ENCODE data around the gene FOXP3. TPM values are rescaled to one million over a fixed set of nuclear protein-coding genes. Genes with fewer than 3 reads are reported as not detected.
"Not testable (repeated sequence)": the region's sequence is repeated elsewhere in the genome, so short reads cannot be mapped to it uniquely, and the experiment has no call there.

The FOXP3 gene, protein sequence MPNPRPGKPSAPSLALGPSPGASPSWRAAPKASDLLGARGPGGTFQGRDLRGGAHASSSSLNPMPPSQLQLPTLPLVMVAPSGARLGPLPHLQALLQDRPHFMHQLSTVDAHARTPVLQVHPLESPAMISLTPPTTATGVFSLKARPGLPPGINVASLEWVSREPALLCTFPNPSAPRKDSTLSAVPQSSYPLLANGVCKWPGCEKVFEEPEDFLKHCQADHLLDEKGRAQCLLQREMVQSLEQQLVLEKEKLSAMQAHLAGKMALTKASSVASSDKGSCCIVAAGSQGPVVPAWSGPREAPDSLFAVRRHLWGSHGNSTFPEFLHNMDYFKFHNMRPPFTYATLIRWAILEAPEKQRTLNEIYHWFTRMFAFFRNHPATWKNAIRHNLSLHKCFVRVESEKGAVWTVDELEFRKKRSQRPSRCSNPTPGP
- total RNA-seq (ENCODE audit: insufficient read depth, low replicate concordance), result not detected

DNA sequence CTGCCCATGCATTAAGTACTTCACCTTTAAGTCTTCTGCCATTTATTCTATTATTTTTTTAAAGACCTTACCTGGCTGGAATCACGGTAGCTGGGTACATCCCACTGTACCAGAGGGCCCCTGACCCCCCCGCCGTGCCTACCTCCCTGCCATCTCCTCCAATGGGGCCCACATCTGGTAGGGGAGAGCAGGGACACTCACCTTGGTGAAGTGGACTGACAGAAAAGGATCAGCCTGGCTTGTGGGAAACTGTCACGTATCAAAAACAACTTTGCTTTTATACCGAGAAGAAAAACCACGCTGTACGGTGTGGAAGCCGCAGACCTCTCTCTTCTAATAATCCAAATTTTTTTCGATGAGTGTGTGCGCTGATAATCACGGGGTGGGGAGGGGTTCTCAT, at the start of gene FOXP3:
FOXP3 (minus strand) TSS at position 251 of the 400 bp plus-strand sequence. CDS start 6,205 bp downstream, outside the sequence.
- no peak for DNase-seq (ENCODE audit: low spot score)

DNA sequence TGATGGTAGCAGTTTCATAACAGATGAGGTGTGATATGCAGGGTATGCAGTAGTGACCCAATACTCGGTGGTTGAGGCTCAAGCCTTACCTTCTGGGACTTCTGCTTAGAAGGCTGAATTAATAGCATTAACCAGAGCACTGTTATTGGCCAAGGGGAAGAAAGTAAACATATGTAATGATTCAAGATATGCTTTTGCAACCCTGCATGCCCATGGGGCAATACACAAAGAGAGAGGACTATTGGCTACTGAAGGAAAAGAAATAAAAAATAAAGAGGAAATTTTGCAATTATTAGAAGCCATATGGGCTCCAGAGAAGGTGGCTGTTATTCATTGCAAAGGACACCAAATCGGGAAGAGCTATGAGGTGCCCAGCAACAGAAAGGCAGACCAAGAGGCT, 47.7 kb upstream of the FOXP3 start:
- no peak for DNase-seq (ENCODE audit: low spot score)

- DNase-seq (ENCODE audit: low spot score), result no peak
These were observed 45.9 kb upstream of the FOXP3 start for GRCh38 chrX:49310371-49310770.

DNA sequence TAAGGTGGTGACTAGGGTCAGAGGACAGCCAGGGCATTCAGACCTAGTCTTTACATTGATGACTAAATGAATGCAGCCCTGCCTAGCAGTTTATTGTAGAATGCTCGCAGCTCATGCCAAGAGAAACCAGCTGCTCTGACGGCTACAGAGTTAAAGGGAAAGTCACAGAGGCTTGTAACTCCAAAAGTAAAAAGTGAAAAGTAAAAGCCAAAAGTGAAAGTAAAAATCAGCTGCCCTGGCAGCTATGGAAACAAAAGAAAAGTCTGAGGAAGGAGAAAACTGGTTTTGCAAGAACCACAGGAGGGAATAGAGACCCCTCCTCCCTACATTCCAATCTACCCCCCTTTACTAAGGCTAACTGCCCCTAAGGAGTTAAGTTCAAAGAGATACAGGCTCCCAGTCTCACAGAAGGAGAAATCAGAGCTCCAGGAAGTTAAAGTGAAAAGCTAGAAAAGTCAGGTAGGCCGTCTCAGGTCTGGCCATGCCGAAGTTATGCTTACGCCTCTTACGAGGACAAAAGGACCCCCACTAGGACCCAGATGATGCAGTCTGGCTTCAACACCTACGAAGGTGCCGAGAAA, 45.0 kb upstream of the FOXP3 start:
- peak; percentile 58 for DNase-seq (ENCODE audit: low spot score)

DNA sequence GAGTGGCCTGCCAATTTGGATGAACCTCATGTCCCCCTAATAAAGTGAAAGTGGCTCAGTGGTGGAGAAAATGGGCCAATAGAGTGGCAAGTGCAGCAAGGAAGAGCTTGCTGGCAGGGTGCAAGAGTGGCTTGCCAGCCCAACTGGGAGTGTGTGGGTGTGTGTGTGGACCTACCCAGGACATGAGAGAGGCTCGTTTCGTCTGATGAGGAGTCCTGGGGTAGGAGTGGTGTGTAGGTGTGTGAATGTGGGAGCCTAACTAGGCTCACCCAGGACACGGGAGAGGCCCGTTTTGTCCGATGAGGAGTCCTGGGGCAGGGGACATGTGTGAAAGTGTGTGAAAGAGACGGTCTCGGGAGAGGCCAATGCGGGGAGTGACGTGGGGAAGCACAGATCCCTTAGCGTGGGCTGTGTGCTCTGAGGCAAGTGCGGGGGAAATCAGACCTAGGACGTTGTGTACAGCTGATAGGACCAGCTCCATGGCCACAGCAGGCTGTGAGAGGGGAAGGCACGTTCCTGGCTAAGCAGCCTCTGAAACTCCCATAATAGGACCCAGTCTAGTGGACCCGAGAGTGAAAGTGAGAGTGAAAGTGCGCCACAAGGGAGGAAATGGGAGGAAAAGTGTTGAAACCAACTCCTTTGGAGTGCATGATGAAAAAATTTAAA, 44.2 kb upstream of the FOXP3 start:
- peak; percentile 19 for DNase-seq (ENCODE audit: low spot score)

- DNase-seq (ENCODE audit: low spot score), result not testable (repeated sequence)
These were observed 43.3 kb upstream of the FOXP3 start for GRCh38 chrX:49307775-49308174.

- DNase-seq (ENCODE audit: low spot score), result no peak
These were observed 38.8 kb upstream of the FOXP3 start, which contains the start of gene GAGE10 for GRCh38 chrX:49303346-49303745. Gene GAGE10, plus strand, starts transcription at chrX:49303646. Its CDS starts 1,214 bp downstream, at chrX:49304860.

DNA sequence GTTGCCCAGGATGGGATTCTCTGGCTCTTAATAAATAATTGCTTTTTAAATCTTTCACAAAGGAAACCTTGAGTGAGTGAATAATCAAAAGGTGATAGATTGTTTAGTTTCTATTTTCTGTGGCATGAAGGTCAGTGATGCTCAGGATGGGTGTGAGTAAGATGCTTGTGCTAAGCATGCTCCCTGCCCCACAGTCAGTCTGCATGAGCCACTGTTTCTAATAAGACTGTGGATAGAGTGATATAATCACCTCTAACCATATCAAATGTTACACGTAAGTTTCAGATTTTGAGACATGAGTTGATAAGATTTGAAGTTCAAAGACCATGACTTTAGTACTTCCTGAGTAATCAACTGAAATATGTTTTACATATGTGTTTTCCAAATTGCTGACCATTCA, 36.2 kb upstream of the FOXP3 start:
- DNase-seq (ENCODE audit: low spot score), result no peak

DNA sequence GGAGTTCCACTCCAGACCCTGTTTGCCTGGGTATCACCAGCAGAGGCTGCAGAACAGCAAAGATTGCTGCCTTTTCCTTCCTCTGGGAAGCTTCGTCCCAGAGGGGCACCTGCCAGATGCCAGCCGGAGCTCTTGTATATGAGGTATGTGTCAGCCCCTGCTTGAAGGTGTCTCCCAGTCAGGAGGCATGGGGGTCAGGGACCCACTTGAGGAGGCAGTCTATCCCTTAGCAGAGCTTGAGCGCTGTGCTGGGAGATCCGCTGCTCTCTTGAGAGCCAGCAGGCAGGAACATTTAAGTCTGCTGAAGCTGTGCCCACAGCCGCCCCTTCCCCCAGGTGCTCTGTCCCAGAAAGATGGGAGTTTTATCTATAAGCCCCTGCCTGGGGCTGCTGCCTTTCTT, 34.8 kb upstream of the FOXP3 start:
- not testable (repeated sequence) for DNase-seq (ENCODE audit: low spot score)

DNA sequence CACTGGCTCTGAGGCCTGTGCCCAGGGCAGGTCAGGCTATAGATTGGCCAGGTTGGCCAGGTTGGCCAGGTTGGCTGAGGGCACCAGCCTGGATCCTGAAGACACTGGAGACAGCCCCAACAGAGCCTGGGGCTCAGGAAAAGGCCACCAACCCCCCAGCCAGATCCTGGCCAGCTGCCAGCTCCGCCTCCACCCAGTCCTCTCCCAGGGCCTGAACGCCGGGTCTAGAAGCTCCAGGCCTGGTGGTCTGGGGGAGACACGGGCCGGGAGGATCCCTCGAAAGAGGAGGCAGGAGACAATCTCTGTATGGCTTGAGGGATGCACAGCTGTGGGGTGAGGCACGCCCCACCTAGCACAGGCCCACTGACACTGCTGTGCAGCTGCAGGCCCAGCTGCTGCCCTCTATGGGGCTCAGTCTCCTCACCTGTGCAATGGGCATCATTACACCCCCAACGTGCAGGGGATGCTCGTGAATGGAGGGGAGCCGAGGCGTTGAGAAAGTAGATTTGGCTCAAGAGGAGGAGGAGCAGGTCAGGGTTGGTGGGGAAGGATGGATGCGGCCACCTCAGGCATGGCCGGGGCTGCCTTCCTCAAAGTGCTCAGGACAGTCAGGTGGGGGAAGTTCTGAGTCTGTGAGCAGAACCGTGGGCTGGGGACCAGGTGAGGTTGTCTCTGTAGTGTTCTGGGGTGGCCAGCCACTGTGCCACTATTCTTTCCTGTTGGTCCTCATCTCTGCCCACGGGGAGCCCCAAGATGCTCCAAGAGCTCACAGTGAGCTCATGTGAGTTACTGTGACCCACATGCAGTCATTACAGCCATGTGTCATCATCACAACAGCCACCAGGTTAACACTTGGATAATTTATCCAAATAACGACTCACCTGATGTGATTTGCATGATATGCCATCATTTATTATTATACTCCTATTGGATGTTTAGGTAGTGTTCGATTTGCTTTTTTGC, 28.2 kb upstream of the FOXP3 start:
- no peak for DNase-seq (ENCODE audit: low spot score)

DNA sequence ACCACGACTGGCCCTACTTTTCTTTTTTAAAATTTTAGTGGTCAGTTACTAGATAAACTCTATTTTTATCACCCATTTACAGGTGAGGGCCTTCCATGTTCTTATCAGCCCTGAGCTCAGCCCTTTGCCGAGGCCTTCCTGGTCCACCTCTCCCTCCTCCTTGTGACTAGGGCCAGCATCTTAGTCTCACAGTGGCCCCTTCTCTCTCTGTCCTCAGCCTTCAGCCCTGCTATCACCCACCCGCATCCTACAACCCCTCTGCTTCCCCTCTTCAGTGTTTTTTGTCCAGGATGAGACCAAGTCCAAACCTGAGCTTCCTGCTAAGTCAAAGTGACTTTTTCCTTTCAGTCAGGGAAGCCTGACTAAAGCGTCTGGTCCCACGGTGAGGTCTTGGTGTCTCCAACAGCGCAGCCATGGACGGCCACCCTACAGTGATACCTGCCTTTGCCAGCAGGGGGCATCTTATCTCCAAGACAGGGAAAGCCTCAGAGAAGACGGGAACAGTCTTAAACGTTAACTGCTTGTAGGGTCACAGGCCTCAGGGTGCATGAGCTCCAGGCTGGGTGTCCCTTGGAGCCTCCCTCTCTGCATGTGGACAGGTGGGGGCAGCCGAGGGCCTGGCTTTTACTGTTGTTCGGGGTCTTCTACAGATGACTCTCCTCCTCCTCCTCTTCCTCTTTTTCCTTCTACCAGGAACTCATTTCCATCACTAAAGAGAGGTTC, 27.3 kb upstream of the FOXP3 start:
- DNase-seq (ENCODE audit: low spot score), result peak; percentile 57

- DNase-seq (ENCODE audit: low spot score), result no peak
These were observed 25.7 kb upstream of the FOXP3 start for GRCh38 chrX:49290215-49290614.

- no peak for DNase-seq (ENCODE audit: low spot score)
These were observed 23.2 kb upstream of the FOXP3 start for GRCh38 chrX:49287665-49288064.

- DNase-seq (ENCODE audit: low spot score), result no peak
These were observed 22.1 kb upstream of the FOXP3 start for GRCh38 chrX:49286581-49286980.

DNA sequence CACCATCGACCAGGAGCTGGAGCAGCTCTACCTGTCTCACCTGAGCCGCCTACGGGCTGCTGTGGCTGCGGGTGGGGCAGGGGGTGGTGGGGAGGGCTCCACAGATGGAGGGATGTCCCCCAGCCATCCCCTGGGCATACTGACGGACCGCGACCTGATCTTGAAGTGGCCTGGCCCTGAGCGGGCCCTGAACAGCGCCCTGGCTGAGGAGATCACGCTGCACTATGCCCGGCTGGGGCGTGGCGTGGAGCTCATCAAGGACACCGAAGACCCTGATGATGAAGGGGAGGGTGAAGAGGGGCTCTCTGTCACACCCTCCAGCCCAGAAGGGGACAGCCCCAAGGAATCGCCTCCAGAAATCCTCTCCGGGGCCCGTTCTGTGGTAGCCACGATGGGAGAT, 21.6 kb upstream of the FOXP3 start:
- no peak for DNase-seq (ENCODE audit: low spot score)

DNA sequence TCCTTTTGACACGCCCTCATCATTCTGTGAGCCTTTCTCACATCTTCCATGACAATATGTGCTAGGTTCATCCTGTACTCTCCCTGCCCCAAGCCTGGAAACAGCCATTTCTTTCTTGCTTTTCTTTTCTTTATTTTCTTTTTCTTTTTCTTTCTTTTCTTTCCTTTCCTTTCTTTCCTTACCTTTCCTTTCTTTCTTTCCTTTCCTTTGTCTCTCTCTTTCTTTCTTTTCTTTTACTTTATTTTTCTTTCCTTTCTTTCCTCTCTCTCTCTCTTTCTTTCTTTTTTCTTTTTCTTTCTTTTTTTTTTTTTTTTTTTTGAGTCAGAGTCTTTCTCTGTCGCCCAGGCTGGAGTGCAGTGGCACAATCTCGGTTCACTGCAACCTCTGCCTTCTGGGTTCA, 19.7 kb upstream of the FOXP3 start:
- DNase-seq (ENCODE audit: low spot score), result no peak

GRCh38 chrX:49282647-49283011, 18.1 kb upstream of the FOXP3 start:
- peak; percentile 59 for DNase-seq (ENCODE audit: low spot score)

DNA sequence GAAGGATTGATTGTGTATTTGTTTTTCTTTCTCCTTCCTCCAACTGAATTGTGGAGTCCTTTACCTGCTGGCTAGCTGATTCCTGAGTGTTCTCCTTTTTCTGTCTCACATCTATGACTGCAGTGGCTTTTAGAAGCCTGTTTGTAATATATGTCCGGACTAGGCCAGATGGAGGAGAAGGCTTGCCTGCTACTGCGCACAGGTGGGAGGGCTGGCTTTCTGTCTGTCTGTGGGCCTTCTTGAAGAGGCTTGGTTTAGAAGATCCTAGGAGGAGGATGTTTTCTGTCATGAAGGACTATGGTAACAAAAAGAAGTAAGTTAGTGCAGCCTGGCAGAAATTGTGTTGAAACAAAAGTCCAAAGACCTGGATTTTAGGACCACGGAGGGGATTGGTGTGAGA, 13.6 kb upstream of the FOXP3 start:
- DNase-seq (ENCODE audit: low spot score), result no peak

GRCh38 chrX:49277535-49277830, 13.0 kb upstream of the FOXP3 start:
- DNase-seq (ENCODE audit: low spot score), result no peak

GRCh38 chrX:49276671-49277534, 12.4 kb upstream of the FOXP3 start:
- no peak for DNase-seq (ENCODE audit: low spot score)
